ENCODE measurements around the gene LAMA5.

LAMA5 gene

GRCh38 chr20:62405108-62405980 is 38.2 kb upstream of the LAMA5 start:
- DNase-seq (ENCODE audit: low spot score) = peak; percentile 95

GRCh38 chr20:62404761-62405107 is 37.6 kb upstream of the LAMA5 start:
- no peak for DNase-seq (ENCODE audit: low spot score)

- no peak for DNase-seq (ENCODE audit: low spot score)
These were observed 37.1 kb upstream of the LAMA5 start for GRCh38 chr20:62404112-62404665.

- DNase-seq (ENCODE audit: low spot score) = no peak
These were observed 36.2 kb upstream of the LAMA5 start for GRCh38 chr20:62403331-62403730.

GRCh38 chr20:62402456-62403150 is 35.5 kb upstream of the LAMA5 start:
- DNase-seq (ENCODE audit: low spot score) = no peak

- no peak for DNase-seq (ENCODE audit: low spot score)
These were observed 34.2 kb upstream of the LAMA5 start for GRCh38 chr20:62401331-62401779.

GRCh38 chr20:62400541-62400940 is 33.4 kb upstream of the LAMA5 start:
- no peak for DNase-seq (ENCODE audit: low spot score)

GRCh38 chr20:62400021-62400420 is 32.9 kb upstream of the LAMA5 start:
- DNase-seq (ENCODE audit: low spot score) = no peak

- no peak for DNase-seq (ENCODE audit: low spot score)
These were observed 31.2 kb upstream of the LAMA5 start for GRCh38 chr20:62398120-62398821.

GRCh38 chr20:62396367-62397239 is 29.5 kb upstream of the LAMA5 start:
- no peak for DNase-seq (ENCODE audit: low spot score)

- DNase-seq (ENCODE audit: low spot score) = no peak
These were observed 28.5 kb upstream of the LAMA5 start for GRCh38 chr20:62395311-62396242.

- no peak for DNase-seq (ENCODE audit: low spot score)
These were observed 27.4 kb upstream of the LAMA5 start for GRCh38 chr20:62394248-62395245.

GRCh38 chr20:62393830-62394229 is 26.7 kb upstream of the LAMA5 start:
- DNase-seq (ENCODE audit: low spot score) = no peak

GRCh38 chr20:62393335-62393665 is 26.2 kb upstream of the LAMA5 start:
- no peak for DNase-seq (ENCODE audit: low spot score)

- DNase-seq (ENCODE audit: low spot score) = no peak
These were observed 25.7 kb upstream of the LAMA5 start for GRCh38 chr20:62392621-62393334.

GRCh38 chr20:62392077-62392418 is 24.9 kb upstream of the LAMA5 start:
- DNase-seq (ENCODE audit: low spot score) = no peak

- DNase-seq (ENCODE audit: low spot score) = no peak
These were observed 24.3 kb upstream of the LAMA5 start for GRCh38 chr20:62391165-62392076.
